Left cardiac atrium (tissue), 4 donors: Measurements from ENCODE around the gene PDE8A. TPM values are rescaled to one million over a fixed set of nuclear protein-coding genes. Genes with fewer than 3 reads are reported as not detected.
A peak's percentile ranks its signal among the peaks of the same experiment; 100 is the strongest.
"Not testable (repeated sequence)": the region's sequence is repeated elsewhere in the genome, so short reads cannot be mapped to it uniquely, and the experiment has no call there.

ENCODE experiments used
- ATAC-seq, 2 donors: fragments of 200-7000 bp; cut with Tn5 transposase; one replicate each; pipeline ENCODE4 v1.9.1; 2020; ENCODE audit warnings: mild to moderate bottlenecking in 2 of 2, moderate library complexity in 2 of 2
- DNase-seq: peaks from one replicate; pipeline ENCODE4 v3.0.0-alpha.2; 2020
- intact Hi-C, 2 donors: fragments of 100-400 bp; cut with DNase I; formaldehyde crosslinking; loops; one replicate each; pipeline versions ENCODE4 v1.14.1 to v1.15.1; 2022 to 2023
- total RNA-seq, 2 donors: library from RNA; stranded (reverse); fragmentation: NEBNext Ultra II Directional; extraction: Animal tissue kit (Norgen Biotek cat#: 25700); gene quantifications; one replicate each; pipeline ENCODE4 v1.2.1, GENCODE V29; 2021
- donor health status: DM: no; HTN: yes; CAD: no.
- donor health status: DM: no; HTN: yes; CAD: no; lungs with severe emphysema.
- donor health status: DM: yes; HTN: yes; CAD: no.
- donor health status: Dilated cardiomyopathy.

Gene PDE8A
- total RNA-seq, 2 donors from 2014 or later, result 21.1 to 26.3 TPM

GRCh38 chr15:85005746-85006145 is 24.1 kb downstream of the PDE8A start:
- no peak for DNase-seq
- intact Hi-C loops, result no loop called here
- no peak for ATAC-seq

GRCh38 chr15:85006201-85006600 is 24.5 kb downstream of the PDE8A start:
- ATAC-seq, result no peak
- intact Hi-C loops, result no loop called here

DNA sequence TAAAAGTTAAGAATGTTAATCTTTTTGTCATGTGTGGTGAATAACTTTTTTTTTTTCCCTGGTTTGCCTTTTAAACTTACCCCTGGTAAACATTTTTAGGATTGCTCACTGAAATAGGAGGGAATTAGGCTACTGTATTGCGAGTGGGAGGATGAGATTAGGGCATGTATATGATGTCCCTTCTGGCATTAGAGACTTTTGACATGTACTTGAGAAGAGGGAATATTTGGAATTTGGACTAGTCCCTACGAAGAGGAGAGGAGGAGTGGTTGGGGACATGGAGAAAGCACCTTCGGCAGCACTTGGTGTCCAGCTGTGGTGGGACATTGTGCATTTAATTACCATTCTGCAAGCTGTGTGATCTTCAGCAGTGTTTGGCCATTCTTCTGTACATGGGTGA is 25.0 kb downstream of the PDE8A start:
- DNase-seq (no peak), ATAC-seq (no peak)
- intact Hi-C loops, result no loop called here

More at GRCh38 chr15:85006201-85006600, 24.5 kb downstream of the PDE8A start:
- no peak for DNase-seq

GRCh38 chr15:85007137-85007536 is 25.5 kb downstream of the PDE8A start:
- intact Hi-C loops, result no loop called here
- no peak for ATAC-seq
- no peak for DNase-seq

DNA sequence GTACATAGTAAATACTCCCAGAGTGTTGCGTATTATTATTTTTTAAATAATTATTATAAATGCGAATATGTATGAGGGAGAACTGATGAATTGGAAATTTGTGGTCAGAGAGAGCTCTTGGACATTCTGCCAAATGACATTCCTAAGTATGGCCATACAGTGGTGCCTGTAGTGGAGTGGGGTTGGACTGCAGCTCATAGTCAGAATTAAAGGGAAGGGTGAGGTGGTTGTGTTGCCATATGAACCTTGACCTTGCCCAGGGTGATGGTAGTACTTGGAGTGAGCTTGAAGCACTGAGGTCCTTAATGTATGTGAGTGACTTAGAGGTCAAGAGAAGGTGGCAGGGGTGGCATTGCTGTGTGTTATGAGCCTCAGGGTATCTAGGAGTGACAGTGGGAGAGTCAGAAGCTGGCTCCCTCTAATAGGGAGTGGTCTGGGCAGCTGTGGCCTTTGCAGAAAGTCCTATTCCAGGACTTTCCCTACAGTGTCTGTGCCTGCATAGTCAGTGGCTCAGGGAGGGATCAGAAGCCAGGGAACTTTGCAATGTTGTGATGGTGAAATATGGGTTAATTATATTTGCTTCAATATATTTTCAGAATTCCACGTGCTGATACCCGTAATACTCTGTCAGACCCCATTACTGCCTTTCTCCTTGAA is 26.2 kb downstream of the PDE8A start:
- DNase-seq, result no peak
- intact Hi-C loops, result no loop called here
- ATAC-seq, result peak in 1 of 2 donors; percentile 8

- DNase-seq (no peak), ATAC-seq (no peak)
- intact Hi-C loops, result no loop called here
Observed at GRCh38 chr15:85008474-85009260, 27.0 kb downstream of the PDE8A start.

DNA sequence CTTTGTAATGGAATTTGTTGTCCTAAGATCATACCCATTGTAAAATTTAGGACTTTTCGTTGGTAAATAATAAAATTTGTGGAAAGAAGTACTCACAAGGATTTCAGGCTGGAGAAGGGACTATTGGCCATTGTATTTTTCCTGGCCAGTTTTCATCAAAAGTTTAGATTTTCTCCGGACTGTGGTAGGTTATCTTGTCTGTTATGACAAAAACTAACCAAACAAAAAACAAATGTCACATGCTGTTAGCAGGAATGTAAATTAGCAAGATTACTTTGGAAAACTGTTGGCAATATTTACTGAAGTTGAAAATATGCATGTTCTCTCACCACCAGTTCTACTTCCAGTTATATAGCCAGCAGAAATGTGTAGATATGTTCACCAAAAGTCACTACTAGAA is 27.8 kb downstream of the PDE8A start:
- intact Hi-C loops, result no loop called here
- no peak for ATAC-seq
- no peak for DNase-seq

DNA sequence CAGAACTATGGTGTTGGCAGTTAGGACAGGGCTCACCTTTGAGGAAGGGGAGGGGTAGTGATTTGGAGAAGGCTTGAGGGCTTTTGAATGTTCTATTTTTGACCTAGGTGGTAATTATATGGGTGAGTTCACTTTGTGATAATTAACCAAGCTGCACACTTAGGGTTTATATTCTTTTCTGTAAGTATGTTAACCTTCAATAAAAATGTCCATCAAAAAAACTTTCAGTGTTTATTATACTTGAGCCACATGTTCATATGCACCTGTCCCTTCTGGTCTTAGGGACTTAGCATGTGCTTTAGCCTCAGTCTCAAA is 28.4 kb downstream of the PDE8A start:
- ATAC-seq (no peak), DNase-seq (no peak)
- intact Hi-C loops, result no loop called here

- DNase-seq (no peak), ATAC-seq (peak; percentile 61 to 79)
- intact Hi-C loops, result no loop called here
Observed at GRCh38 chr15:85010386-85011159, 28.9 kb downstream of the PDE8A start.

- intact Hi-C loops, result no loop called here
- no peak for DNase-seq
- peak; percentile 10 to 22 for ATAC-seq
Observed at GRCh38 chr15:85011160-85011571, 29.5 kb downstream of the PDE8A start.

DNA sequence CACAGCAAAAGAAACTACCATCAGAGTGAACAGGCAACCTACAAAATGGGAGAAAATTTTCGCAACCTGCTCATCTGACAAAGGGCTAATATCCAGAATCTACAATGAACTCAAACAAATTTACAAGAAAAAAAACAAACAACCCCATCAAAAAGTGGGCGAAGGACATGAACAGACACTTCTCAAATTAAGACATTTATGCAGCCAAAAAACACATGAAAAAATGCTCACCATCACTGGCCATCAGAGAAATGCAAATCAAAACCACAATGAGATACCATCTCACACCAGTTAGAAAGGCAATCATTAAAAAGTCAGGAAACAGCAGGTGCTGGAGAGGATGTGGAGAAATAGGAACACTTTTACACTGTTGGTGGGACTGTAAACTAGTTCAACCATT is 30.1 kb downstream of the PDE8A start:
- ATAC-seq, intact Hi-C loops, DNase-seq: not testable (repeated sequence)

DNA sequence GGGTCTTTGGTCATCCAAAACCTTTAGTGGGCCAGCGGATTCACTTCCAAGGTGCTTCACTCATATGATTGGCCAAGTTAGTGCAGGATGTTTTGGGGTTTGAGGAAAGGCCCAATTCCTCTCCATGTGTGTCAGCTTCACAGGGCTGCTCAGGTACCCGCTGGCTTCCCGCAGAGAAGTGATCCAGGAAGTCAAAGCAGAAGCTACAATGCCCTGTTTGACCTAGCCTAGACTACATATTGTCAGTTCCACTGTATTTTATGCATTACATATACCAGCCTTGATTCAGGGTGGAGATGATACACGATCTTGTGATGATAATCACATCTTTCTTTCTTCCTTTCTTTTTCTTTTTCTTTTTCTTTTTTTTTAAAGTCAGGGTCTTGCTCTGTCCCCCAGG is 32.1 kb downstream of the PDE8A start:
- ATAC-seq (no peak), DNase-seq (no peak)
- intact Hi-C loops, result no loop called here

- intact Hi-C loops, result no loop called here
- no peak for ATAC-seq
- DNase-seq, result no peak
Observed at GRCh38 chr15:85014932-85015331, 33.3 kb downstream of the PDE8A start.

GRCh38 chr15:85016275-85016674 is 34.6 kb downstream of the PDE8A start:
- ATAC-seq, result no peak
- no peak for DNase-seq
- intact Hi-C loops, result no loop called here

GRCh38 chr15:85019815-85020590 is 38.3 kb downstream of the PDE8A start:
- no peak for DNase-seq
- ATAC-seq, result no peak
- intact Hi-C loops, result no loop called here

GRCh38 chr15:85021409-85021808 is 39.8 kb downstream of the PDE8A start:
- ATAC-seq (no peak), DNase-seq (no peak)
- intact Hi-C loops, result no loop called here

DNA sequence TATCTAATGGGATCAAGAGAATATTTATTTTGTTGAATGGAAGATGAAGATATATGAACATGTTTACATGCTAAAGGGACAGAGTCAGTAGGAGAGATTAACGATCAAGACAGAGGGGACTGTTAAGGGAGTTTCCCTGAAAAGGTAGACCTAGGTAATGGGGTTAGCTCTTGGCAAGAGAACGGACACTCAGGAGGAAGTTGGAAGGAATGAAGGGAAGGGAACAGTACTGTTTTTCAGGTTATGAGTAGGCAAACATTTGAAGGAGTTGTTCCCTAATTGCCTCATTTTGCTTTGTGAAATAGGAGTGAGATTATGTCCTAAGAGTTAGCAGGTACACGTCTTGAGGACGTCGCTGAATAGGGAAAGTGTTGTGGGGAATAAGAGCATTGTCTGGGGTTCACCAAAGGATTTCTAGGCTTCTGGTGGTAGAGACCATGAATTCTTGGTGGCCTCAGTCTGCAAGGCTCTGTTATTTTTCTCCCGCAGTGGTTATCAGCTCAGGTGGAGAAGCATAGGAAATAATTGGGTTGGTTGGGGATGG is 41.3 kb downstream of the PDE8A start:
- intact Hi-C loops, result no loop called here
- ATAC-seq (no peak), DNase-seq (no peak)

DNA sequence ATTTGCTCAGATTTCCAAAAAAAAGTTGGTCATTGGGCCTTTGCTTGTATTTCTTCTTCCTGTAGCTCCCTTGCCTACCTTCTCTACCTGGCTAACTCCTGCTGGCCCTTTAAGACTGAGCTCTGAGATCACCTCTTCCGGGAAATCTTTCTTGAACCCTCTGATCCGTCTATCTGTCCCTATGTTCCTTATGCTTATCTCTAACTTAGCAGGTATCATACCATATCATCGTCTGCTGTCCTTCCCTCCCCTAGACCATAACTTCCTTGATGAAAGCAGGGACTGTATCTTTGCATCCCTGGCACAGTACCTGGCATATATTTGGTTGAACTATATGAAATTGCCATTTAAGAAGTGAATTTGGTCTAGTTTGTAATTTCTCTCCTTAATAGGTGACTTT is 42.3 kb downstream of the PDE8A start:
- intact Hi-C loops, result no loop called here
- no peak for ATAC-seq
- DNase-seq, result no peak
